PC-3 (cell line): ENCODE results near the gene SYNE1. TPM values are rescaled to one million over a fixed set of nuclear protein-coding genes. Genes with fewer than 3 reads are reported as not detected.

Source experiments
- ATAC-seq: fragments of 200-7000 bp; cut with Tn5 transposase; 2 replicates; pipeline ENCODE4 v1.9.1; 2020; ENCODE audit warnings: mild to moderate bottlenecking, moderate library complexity
- BruUV-seq: library from RNA; stranded (reverse); fragments of 400-500 nt; replicated peaks from 2 replicates; lab custom pipeline; 2021; lab: Mats Ljungman, UMichigan
- CTCF ChIA-PET: fragments of 300-600 bp; sonication (Branson Sonifier 250); formaldehyde crosslinking; loops from one replicate; lab custom pipeline; 2022; ENCODE audit warnings: antibody characterized with exemption; lab: Charles Lee
- POLR2A ChIA-PET: fragments of 300-600 bp; sonication (Branson Sonifier 250); formaldehyde crosslinking; loops from one replicate; lab custom pipeline; 2022; ENCODE audit warnings: antibody characterized with exemption; ENCODE audit not compliant: unreplicated experiment; lab: Charles Lee
- DNase-seq: peaks from one replicate; pipeline ENCODE4 v3.0.0-alpha.2; 2015
- H2AFZ ChIP-seq: fragments of 300-600 bp; sonication (generic); 2 replicates; pipeline ENCODE4 v1.6.0; 2016; ENCODE audit warnings: antibody characterized with exemption, low read length
- H3F3A ChIP-seq: fragments of 300-600 bp; sonication (generic); one replicate; pipeline ENCODE4 v1.6.0; 2017; ENCODE audit warnings: antibody characterized with exemption, low read length, control low read depth, mild to moderate bottlenecking; ENCODE audit not compliant: unreplicated experiment
- H3K27ac ChIP-seq: fragments of 300-600 bp; sonication (generic); 2 replicates; pipeline ENCODE4 v1.5.1; 2016; ENCODE audit warnings: mild to moderate bottlenecking, low read length
- H3K27me3 ChIP-seq: fragments of 300-600 bp; sonication (generic); 2 replicates; pipeline ENCODE4 v1.6.1; 2016; ENCODE audit warnings: low read length, mixed read lengths
- H3K36me3 ChIP-seq: fragments of 300-600 bp; sonication (generic); 2 replicates; pipeline ENCODE4 v1.6.1; 2016; ENCODE audit warnings: low read depth, mixed run types, low read length, mixed read lengths
- H3K4me1 ChIP-seq: fragments of 300-600 bp; sonication (generic); 2 replicates; pipeline ENCODE4 v1.5.1; 2016; ENCODE audit warnings: low read length; ENCODE audit not compliant: insufficient read depth
- H3K4me2 ChIP-seq: fragments of 300-600 bp; sonication (generic); 2 replicates; pipeline ENCODE4 v1.6.0; 2016; ENCODE audit warnings: low read length
- H3K4me3 ChIP-seq: fragments of 300-600 bp; sonication (generic); 2 replicates; pipeline ENCODE4 v1.5.1; 2016; ENCODE audit warnings: mild to moderate bottlenecking, low read length, mixed read lengths
- H3K79me2 ChIP-seq: fragments of 300-600 bp; sonication (generic); 2 replicates; pipeline ENCODE4 v1.6.1; 2017; ENCODE audit warnings: low read length, mixed read lengths
- H3K9ac ChIP-seq: fragments of 300-600 bp; sonication (generic); 2 replicates; pipeline ENCODE4 v1.6.0; 2016; ENCODE audit warnings: mild to moderate bottlenecking, low read length
- H3K9me2 ChIP-seq: fragments of 300-600 bp; sonication (generic); replicated peaks from 2 replicates; pipeline ENCODE4 v1.6.1; 2016; ENCODE audit warnings: mixed run types, low read length, mixed read lengths
- H3K9me3 ChIP-seq: fragments of 300-600 bp; sonication (generic); 2 replicates; pipeline ENCODE4 v1.6.1; 2016; ENCODE audit warnings: low read length, mixed read lengths
- H4K20me1 ChIP-seq: fragments of 300-600 bp; sonication (generic); 2 replicates; pipeline ENCODE4 v1.6.1; 2016; ENCODE audit warnings: low read length, mixed read lengths
- EZH2 ChIP-seq: fragments of 300-600 bp; sonication (generic); IDR thresholded peaks from one replicate; pipeline ENCODE4 v1.6.1; 2017; ENCODE audit warnings: antibody characterized with exemption, mild to moderate bottlenecking, low read length; ENCODE audit not compliant: unreplicated experiment
- EZH2phosphoT487 ChIP-seq: fragments of 300-600 bp; sonication (generic); IDR thresholded peaks from 2 replicates; pipeline ENCODE4 v1.6.1; 2018; ENCODE audit warnings: mild to moderate bottlenecking, antibody characterized with exemption, low read length, borderline replicate concordance
- intact Hi-C: fragments of 100-400 bp; cut with micrococcal nuclease; formaldehyde crosslinking; loops from 2 replicates; pipeline ENCODE4 v1.9.0; 2023
- total RNA-seq: library from RNA; depleted of rRNA; stranded (reverse); fragments of >200 nt; gene quantifications from 2 replicates; pipeline ENCODE4 v1.2.3, GENCODE V29; 2014
- TF ChIP-seq, protein P1 (sequence below): fragments of 300-600 bp; sonication (generic); conservative IDR thresholded peaks from 2 replicates; pipeline ENCODE4 v1.5.1; 2017; ENCODE audit warnings: antibody characterized with exemption, low read depth, mild to moderate bottlenecking, low read length

Gene SYNE1
- total RNA-seq, 1 experiment from 2014 or later, result 16.7 TPM

DNA sequence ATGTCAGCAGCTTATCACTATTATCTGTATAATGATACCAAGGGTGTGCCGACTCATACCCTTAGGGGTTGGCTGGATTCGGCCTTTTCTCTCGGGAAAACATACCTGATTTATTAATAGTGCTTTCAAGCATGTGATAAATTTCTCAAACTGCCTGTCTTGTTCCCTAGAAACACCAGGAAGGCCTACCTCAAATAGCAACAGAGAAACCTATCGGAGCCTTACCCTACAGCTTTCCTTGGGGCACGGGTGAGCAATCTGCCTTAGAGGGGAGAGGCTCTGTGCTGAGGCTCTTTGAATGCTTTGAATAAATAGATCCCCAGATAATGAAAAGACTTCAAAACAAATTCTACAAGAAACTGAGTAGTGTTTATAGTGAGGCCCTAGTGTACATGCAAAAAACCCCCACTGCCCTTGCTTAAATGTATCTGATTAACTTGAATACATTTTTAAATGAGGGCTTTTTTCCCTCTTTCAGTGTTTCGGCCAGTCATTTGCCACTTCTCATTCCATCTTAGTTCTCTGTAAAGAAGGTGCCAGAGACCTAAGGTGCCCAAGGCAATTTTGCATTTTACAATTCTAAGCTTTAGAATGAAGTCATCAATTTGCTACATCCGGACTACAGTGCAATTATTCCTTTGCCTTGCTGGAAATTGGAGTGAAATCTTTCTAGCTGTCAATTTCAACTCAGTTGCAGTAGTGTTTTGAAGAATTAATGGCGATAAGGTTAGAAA, 509.6 kb downstream of the SYNE1 start:
- peak; percentile 11 for DNase-seq
- H3F3A ChIP-seq, result no peaks in the 10 kb centered on the region
- ChIA-PET CTCF (no interaction called here), POLR2A (no interaction called here)
- no peak for ATAC-seq
- H3K9ac ChIP-seq, result no peak overlapping the region
- H3K9me2 ChIP-seq, result no peaks in the 10 kb centered on the region
- H3K27ac ChIP-seq, result no peak overlapping the region
- no peak for TF ChIP-seq EZH2phosphoT487
- TF ChIP-seq, protein P1, sequence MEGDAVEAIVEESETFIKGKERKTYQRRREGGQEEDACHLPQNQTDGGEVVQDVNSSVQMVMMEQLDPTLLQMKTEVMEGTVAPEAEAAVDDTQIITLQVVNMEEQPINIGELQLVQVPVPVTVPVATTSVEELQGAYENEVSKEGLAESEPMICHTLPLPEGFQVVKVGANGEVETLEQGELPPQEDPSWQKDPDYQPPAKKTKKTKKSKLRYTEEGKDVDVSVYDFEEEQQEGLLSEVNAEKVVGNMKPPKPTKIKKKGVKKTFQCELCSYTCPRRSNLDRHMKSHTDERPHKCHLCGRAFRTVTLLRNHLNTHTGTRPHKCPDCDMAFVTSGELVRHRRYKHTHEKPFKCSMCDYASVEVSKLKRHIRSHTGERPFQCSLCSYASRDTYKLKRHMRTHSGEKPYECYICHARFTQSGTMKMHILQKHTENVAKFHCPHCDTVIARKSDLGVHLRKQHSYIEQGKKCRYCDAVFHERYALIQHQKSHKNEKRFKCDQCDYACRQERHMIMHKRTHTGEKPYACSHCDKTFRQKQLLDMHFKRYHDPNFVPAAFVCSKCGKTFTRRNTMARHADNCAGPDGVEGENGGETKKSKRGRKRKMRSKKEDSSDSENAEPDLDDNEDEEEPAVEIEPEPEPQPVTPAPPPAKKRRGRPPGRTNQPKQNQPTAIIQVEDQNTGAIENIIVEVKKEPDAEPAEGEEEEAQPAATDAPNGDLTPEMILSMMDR, result no peak
- no peak for TF ChIP-seq EZH2
- H3K4me1 ChIP-seq, result peaks cover 21% of the 10 kb centered on the region
- no peaks in the 10 kb centered on the region for H3K27me3 ChIP-seq
- no peak overlapping the region for H3K4me2 ChIP-seq
- no peaks in the 10 kb centered on the region for H3K36me3 ChIP-seq
- no peak overlapping the region for H3K4me3 ChIP-seq
- no peaks in the 10 kb centered on the region for H3K79me2 ChIP-seq
- intact Hi-C loops, result no loop called here
- no peaks in the 10 kb centered on the region for H4K20me1 ChIP-seq
- no TSS peak for BruUV-seq
- no peak overlapping the region for H2AFZ ChIP-seq
- H3K9me3 ChIP-seq, result no peaks in the 10 kb centered on the region

DNA sequence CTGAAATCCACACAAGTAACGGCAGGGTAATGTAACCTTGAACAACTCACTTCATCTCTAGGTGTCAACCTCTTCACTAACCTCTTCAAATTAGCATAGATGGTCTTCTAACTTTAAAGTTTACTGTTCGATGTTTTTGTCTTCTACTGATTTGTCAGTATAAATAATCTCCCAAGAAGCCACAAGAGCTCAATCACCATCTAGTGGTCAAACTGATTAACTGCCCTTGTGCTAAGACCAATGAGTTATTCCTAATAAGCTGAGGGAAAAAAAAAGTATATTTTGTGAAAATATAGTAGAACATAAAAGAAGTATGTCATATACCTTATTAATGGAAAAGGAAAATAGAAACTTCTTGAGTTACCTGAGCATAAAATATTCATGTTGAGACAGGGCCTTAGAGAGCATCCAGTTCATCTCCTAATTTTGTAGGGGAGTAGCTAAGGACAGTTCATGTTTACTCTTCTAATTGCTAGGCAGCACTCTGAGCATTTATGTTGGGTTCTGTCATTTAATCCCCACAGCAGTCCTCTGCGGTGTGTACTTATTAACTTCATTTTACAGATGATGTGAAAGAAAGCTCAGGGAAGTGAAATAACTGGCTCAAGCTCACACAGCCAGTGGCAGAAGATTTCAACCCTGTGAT, 512.6 kb downstream of the SYNE1 start:
- ChIA-PET CTCF (interaction anchor here (0.5 to 1.1 kb wide), 8 partner anchors 27 to 635 kb away, joined by 3 to 6 read pairs (median 4); no protein-coding TSS in a partner anchor), POLR2A (no interaction called here)
- Histone ChIP-seq H3K27ac (no peak overlapping the region), H3K4me2 (no peak overlapping the region), H3K9me2 (no peaks in the 10 kb centered on the region), H2AFZ (peak overlapping the region; percentile 28; the same call in 1 of the 2 replicates), H3K4me1 (peaks cover 10% of the 10 kb centered on the region), H3F3A (no peaks in the 10 kb centered on the region), H3K79me2 (no peaks in the 10 kb centered on the region), H3K27me3 (no peaks in the 10 kb centered on the region), H4K20me1 (no peaks in the 10 kb centered on the region), H3K9ac (no peak overlapping the region), H3K9me3 (no peaks in the 10 kb centered on the region), H3K4me3 (no peak overlapping the region), H3K36me3 (no peaks in the 10 kb centered on the region)
- no TSS peak for BruUV-seq
- intact Hi-C loops, result loop anchor here (1.0 to 5.0 kb wide), 4 partner anchors 27 to 447 kb away; no protein-coding TSS in a partner anchor
- TF ChIP-seq, protein P1, result peak; percentile 83
- TF ChIP-seq EZH2, result no peak
- no peak for TF ChIP-seq EZH2phosphoT487
- DNase-seq (peak; percentile 78), ATAC-seq (no peak)

DNA sequence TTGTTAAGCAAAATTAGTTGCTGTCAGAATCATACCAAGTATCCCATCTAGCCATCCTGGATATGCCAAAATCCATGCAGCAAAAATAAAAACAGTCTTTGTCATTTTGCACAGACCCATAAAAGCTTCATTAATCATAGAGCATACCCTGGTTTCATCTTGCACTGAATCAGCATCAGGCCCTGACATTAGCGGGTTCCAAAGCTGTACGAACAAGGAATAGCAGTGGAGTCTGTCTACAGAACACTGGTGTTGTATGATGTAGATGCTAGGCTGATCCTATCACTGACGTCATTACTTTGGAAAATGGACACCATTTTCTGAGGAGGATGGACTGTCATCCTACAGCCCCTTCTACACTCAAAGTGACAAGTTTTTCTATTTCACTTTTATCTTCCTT, 514.1 kb downstream of the SYNE1 start:
- no peak overlapping the region for H3K4me3 ChIP-seq
- H3K27ac ChIP-seq, result no peak overlapping the region
- no peaks in the 10 kb centered on the region for H3K79me2 ChIP-seq
- DNase-seq (peak; percentile 22), ATAC-seq (no peak)
- peaks cover 9% of the 10 kb centered on the region; the same call in 1 of the 2 replicates for H3K4me1 ChIP-seq
- CTCF ChIA-PET, result no interaction called here
- TF ChIP-seq, protein P1, result no peak
- no peak for TF ChIP-seq EZH2phosphoT487
- TF ChIP-seq EZH2, result no peak
- BruUV-seq, result no TSS peak
- no peak overlapping the region for H3K4me2 ChIP-seq
- H4K20me1 ChIP-seq, result no peaks in the 10 kb centered on the region
- no peaks in the 10 kb centered on the region for H3K9me3 ChIP-seq
- no peaks in the 10 kb centered on the region for H3K27me3 ChIP-seq
- intact Hi-C loops, result loop anchor here (5.0 kb wide), 1 partner anchor 446 kb away; no protein-coding TSS in a partner anchor
- no peak overlapping the region for H3K9ac ChIP-seq
- H3K36me3 ChIP-seq, result no peaks in the 10 kb centered on the region
- POLR2A ChIA-PET, result no interaction called here
- no peaks in the 10 kb centered on the region for H3F3A ChIP-seq
- no peak overlapping the region for H2AFZ ChIP-seq
- no peaks in the 10 kb centered on the region for H3K9me2 ChIP-seq
